Activated T-helper 17 cell treated with anti-CD3 and anti-CD28 coated beads, Interleukin-2, amount 50 U/mL, for 72 hours (primary cell): Measurements from ENCODE around the gene BEND7. TPM values are rescaled to one million over a fixed set of nuclear protein-coding genes. Genes with fewer than 3 reads are reported as not detected.
"Not testable (repeated sequence)": the region's sequence is repeated elsewhere in the genome, so short reads cannot be mapped to it uniquely, and the experiment has no call there.

Experiments
- ATAC-seq: fragments of 150-1000 bp; cut with Tn5 transposase; replicated peaks from 2 replicates; pipeline ENCODE4 v1.10.0; 2021; ENCODE audit warnings: mild to moderate bottlenecking, moderate library complexity
- H3K27ac Mint-ChIP-seq: one replicate; pipeline ENCODE4 v1.8.0; 2022; ENCODE audit warnings: mixed read lengths
- H3K27me3 Mint-ChIP-seq: one replicate; pipeline ENCODE4 v1.8.0; 2022; ENCODE audit warnings: mixed read lengths
- H3K36me3 Mint-ChIP-seq: one replicate; pipeline ENCODE4 v1.8.0; 2022; ENCODE audit warnings: low read depth, mild to moderate bottlenecking, mixed read lengths
- H3K4me1 Mint-ChIP-seq: one replicate; pipeline ENCODE4 v1.8.0; 2022; ENCODE audit warnings: mixed read lengths
- H3K4me3 Mint-ChIP-seq: one replicate; pipeline ENCODE4 v1.8.0; 2022; ENCODE audit warnings: mild to moderate bottlenecking, mixed read lengths
- H3K9me3 Mint-ChIP-seq: one replicate; pipeline ENCODE4 v1.8.0; 2022; ENCODE audit warnings: mixed read lengths
- total RNA-seq, 2 donors: library from RNA; stranded (reverse); gene quantifications; one replicate each; pipeline ENCODE4 v1.2.3, GENCODE V29; 2022

BEND7 gene
- total RNA-seq = not detected

- Mint-ChIP-seq H3K4me1 (peaks cover 4% of the 10 kb centered on the region), H3K27me3 (peaks cover 50% of the 10 kb centered on the region), H3K27ac (no peak within 1 kb of the TSS), H3K36me3 (peaks cover 7% of the 10 kb centered on the region), H3K9me3 (no peaks in the 10 kb centered on the region), H3K4me3 (peak within 1 kb of the TSS; percentile 55)
- no peak for ATAC-seq
These were observed at the start of gene BEND7 for GRCh38 chr10:13528875-13529713. Gene BEND7 (minus strand): TSS chr10:13529014. CDS start chr10:13528533, 481 bp downstream.

GRCh38 chr10:13573960-13574359 is 45.1 kb upstream of the BEND7 start:
- Mint-ChIP-seq H3K27me3 (peaks cover 25% of the 10 kb centered on the region), H3K27ac (no peak overlapping the region), H3K9me3 (peaks cover 11% of the 10 kb centered on the region)

GRCh38 chr10:13571541-13571940 is 42.7 kb upstream of the BEND7 start:
- Mint-ChIP-seq H3K27ac (no peak overlapping the region), H3K4me3 (no peak overlapping the region), H3K27me3 (peaks cover 30% of the 10 kb centered on the region), H3K9me3 (peaks cover 11% of the 10 kb centered on the region), H3K4me1 (no peaks in the 10 kb centered on the region), H3K36me3 (no peaks in the 10 kb centered on the region)
- no peak for ATAC-seq

More at GRCh38 chr10:13573960-13574359, 45.1 kb upstream of the BEND7 start:
- Mint-ChIP-seq H3K4me1 (no peaks in the 10 kb centered on the region), H3K4me3 (no peak overlapping the region), H3K36me3 (no peaks in the 10 kb centered on the region)
- no peak for ATAC-seq

- no peaks in the 10 kb centered on the region for H3K9me3 Mint-ChIP-seq
- H3K27ac Mint-ChIP-seq = no peak overlapping the region
- no peaks in the 10 kb centered on the region for H3K4me1 Mint-ChIP-seq
- no peaks in the 10 kb centered on the region for H3K36me3 Mint-ChIP-seq
- H3K27me3 Mint-ChIP-seq = peaks cover 24% of the 10 kb centered on the region
- ATAC-seq = no peak
- no peak overlapping the region for H3K4me3 Mint-ChIP-seq
These were observed 38.2 kb upstream of the BEND7 start for GRCh38 chr10:13567030-13567429.

- Mint-ChIP-seq H3K36me3 (no peaks in the 10 kb centered on the region), H3K27me3 (peaks cover 22% of the 10 kb centered on the region), H3K27ac (no peak overlapping the region), H3K4me1 (no peaks in the 10 kb centered on the region), H3K9me3 (no peaks in the 10 kb centered on the region), H3K4me3 (no peak overlapping the region)
- no peak for ATAC-seq
These were observed 35.8 kb upstream of the BEND7 start for GRCh38 chr10:13564576-13564975.

- Mint-ChIP-seq H3K4me3 (no peak overlapping the region), H3K4me1 (no peaks in the 10 kb centered on the region), H3K27ac (no peak overlapping the region), H3K9me3 (no peaks in the 10 kb centered on the region), H3K36me3 (no peaks in the 10 kb centered on the region), H3K27me3 (peaks cover 14% of the 10 kb centered on the region)
- no peak for ATAC-seq
These were observed 34.9 kb upstream of the BEND7 start for GRCh38 chr10:13563481-13564445.

- no peak for ATAC-seq
- Mint-ChIP-seq H3K27ac (no peak overlapping the region), H3K36me3 (no peaks in the 10 kb centered on the region), H3K9me3 (no peaks in the 10 kb centered on the region), H3K4me1 (no peaks in the 10 kb centered on the region), H3K27me3 (peaks cover 18% of the 10 kb centered on the region), H3K4me3 (no peak overlapping the region)
These were observed 31.8 kb upstream of the BEND7 start for GRCh38 chr10:13560597-13560996.

- Mint-ChIP-seq H3K9me3 (no peaks in the 10 kb centered on the region), H3K27me3 (peaks cover 18% of the 10 kb centered on the region), H3K27ac (no peak overlapping the region), H3K36me3 (no peaks in the 10 kb centered on the region), H3K4me3 (no peak overlapping the region), H3K4me1 (no peaks in the 10 kb centered on the region)
- no peak for ATAC-seq
These were observed 30.4 kb upstream of the BEND7 start for GRCh38 chr10:13559124-13559700.

GRCh38 chr10:13555884-13556510 is 27.2 kb upstream of the BEND7 start:
- no peak overlapping the region for H3K27ac Mint-ChIP-seq
- no peak for ATAC-seq
- no peaks in the 10 kb centered on the region for H3K36me3 Mint-ChIP-seq

GRCh38 chr10:13550802-13551201 is 22.0 kb upstream of the BEND7 start:
- Mint-ChIP-seq H3K9me3 (peaks cover 11% of the 10 kb centered on the region), H3K4me3 (no peak overlapping the region), H3K4me1 (no peaks in the 10 kb centered on the region), H3K27me3 (peaks cover 29% of the 10 kb centered on the region), H3K27ac (no peak overlapping the region), H3K36me3 (no peaks in the 10 kb centered on the region)
- no peak for ATAC-seq

More at GRCh38 chr10:13555884-13556510, 27.2 kb upstream of the BEND7 start:
- H3K27me3 Mint-ChIP-seq = peaks cover 27% of the 10 kb centered on the region
- H3K9me3 Mint-ChIP-seq = peaks cover 4% of the 10 kb centered on the region
- no peak overlapping the region for H3K4me3 Mint-ChIP-seq
- no peaks in the 10 kb centered on the region for H3K4me1 Mint-ChIP-seq

GRCh38 chr10:13542533-13542932 is 13.7 kb upstream of the BEND7 start:
- ATAC-seq = no peak
- H3K27me3 Mint-ChIP-seq = peaks cover 38% of the 10 kb centered on the region
- no peaks in the 10 kb centered on the region for H3K36me3 Mint-ChIP-seq
- no peaks in the 10 kb centered on the region for H3K9me3 Mint-ChIP-seq
- H3K27ac Mint-ChIP-seq = no peak overlapping the region
- no peak overlapping the region for H3K4me3 Mint-ChIP-seq
- no peaks in the 10 kb centered on the region for H3K4me1 Mint-ChIP-seq

GRCh38 chr10:13537985-13538384 is 9.2 kb upstream of the BEND7 start:
- not testable (repeated sequence) for H3K4me3 Mint-ChIP-seq, H3K4me1 Mint-ChIP-seq, H3K9me3 Mint-ChIP-seq, ATAC-seq, H3K27ac Mint-ChIP-seq, H3K36me3 Mint-ChIP-seq
- H3K27me3 Mint-ChIP-seq = peaks cover 38% of the 10 kb centered on the region

- H3K4me3 Mint-ChIP-seq = no peak overlapping the region
- no peaks in the 10 kb centered on the region for H3K36me3 Mint-ChIP-seq
- no peaks in the 10 kb centered on the region for H3K9me3 Mint-ChIP-seq
These were observed 8.0 kb upstream of the BEND7 start for GRCh38 chr10:13536674-13537366.

More at GRCh38 chr10:13536674-13537366, 8.0 kb upstream of the BEND7 start:
- Mint-ChIP-seq H3K4me1 (no peaks in the 10 kb centered on the region), H3K27ac (no peak overlapping the region), H3K27me3 (peaks cover 42% of the 10 kb centered on the region)
- peak; percentile 37 for ATAC-seq
